ENCODE results near the gene CEP128. TPM values are rescaled to one million over a fixed set of nuclear protein-coding genes. Genes with fewer than 3 reads are reported as not detected.

The CEP128 gene
- total RNA-seq, 2 experiments from 2014 or later, result 71.9 to 137 TPM

GRCh38 chr14:80901822-80902221 is 39.7 kb downstream of the CEP128 start:
- no peak for DNase-seq (ENCODE audit: low spot score)
- intact Hi-C loops (cut with micrococcal nuclease; ENCODE audit: unreplicated experiment), result no loop called here
- H3K4me2 ChIP-seq (ENCODE audit: low read length), result no peak overlapping the region
- no TSS peak for BruUV-seq (replicated peaks)
- TF ChIP-seq EZH2phosphoT487 (IDR thresholded peaks at IDR 0.05; ENCODE audit: borderline replicate concordance, low read depth, low read length), result no peak
- TF ChIP-seq, protein P1, sequence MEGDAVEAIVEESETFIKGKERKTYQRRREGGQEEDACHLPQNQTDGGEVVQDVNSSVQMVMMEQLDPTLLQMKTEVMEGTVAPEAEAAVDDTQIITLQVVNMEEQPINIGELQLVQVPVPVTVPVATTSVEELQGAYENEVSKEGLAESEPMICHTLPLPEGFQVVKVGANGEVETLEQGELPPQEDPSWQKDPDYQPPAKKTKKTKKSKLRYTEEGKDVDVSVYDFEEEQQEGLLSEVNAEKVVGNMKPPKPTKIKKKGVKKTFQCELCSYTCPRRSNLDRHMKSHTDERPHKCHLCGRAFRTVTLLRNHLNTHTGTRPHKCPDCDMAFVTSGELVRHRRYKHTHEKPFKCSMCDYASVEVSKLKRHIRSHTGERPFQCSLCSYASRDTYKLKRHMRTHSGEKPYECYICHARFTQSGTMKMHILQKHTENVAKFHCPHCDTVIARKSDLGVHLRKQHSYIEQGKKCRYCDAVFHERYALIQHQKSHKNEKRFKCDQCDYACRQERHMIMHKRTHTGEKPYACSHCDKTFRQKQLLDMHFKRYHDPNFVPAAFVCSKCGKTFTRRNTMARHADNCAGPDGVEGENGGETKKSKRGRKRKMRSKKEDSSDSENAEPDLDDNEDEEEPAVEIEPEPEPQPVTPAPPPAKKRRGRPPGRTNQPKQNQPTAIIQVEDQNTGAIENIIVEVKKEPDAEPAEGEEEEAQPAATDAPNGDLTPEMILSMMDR (conservative IDR thresholded peaks at IDR 0.05; ENCODE audit: low read length), result no peak
- H3K4me3 ChIP-seq (ENCODE audit: low read depth, low read length, poor library complexity, severe bottlenecking), result no peak overlapping the region
- H3K27ac ChIP-seq (ENCODE audit: low read depth, low read length, poor library complexity, severe bottlenecking), result no peak overlapping the region
- POLR2A ChIA-PET, result interaction anchor here (0.6 to 1.6 kb wide), 4 partner anchors 10 to 1244 kb away, joined by 3 to 5 read pairs (median 4); no protein-coding TSS in a partner anchor
- H4K20me1 ChIP-seq (ENCODE audit: insufficient read depth, low read length), result no peaks in the 10 kb centered on the region
- no peak overlapping the region for H2AFZ ChIP-seq (ENCODE audit: low read length)
- no peaks in the 10 kb centered on the region for H3K9me2 ChIP-seq (ENCODE audit: insufficient read depth, low read length)
- no peaks in the 10 kb centered on the region for H3K9me3 ChIP-seq (ENCODE audit: low read length)
- H3K36me3 ChIP-seq (ENCODE audit: insufficient read depth, low read length), result peaks cover 97% of the 10 kb centered on the region
- CTCF ChIA-PET (ENCODE audit: unreplicated experiment), result no interaction called here
- no peaks in the 10 kb centered on the region; the same call in 1 of the 2 replicates for H3K79me2 ChIP-seq (ENCODE audit: insufficient read depth, low read depth, low read length)
- no peaks in the 10 kb centered on the region for H3K4me1 ChIP-seq (ENCODE audit: insufficient read depth, low read length, poor library complexity, severe bottlenecking)

DNA sequence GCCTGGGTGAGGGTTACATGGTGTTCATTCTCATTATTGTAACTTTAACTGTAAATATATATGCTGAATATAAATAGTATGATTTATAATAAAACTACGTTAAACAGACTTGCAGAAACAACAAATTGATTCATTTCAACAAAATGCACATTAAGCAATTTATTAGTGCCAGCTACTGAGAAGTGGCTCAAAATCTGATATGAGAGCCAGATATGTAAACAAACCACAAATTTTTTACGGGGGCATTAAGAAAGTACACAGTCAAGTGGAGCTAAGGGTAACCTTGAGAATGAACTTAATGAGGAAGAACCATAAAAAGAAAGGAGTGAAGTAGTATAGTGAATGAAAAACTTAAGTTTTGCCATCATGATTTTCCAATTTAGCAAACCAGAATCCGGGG is 40.3 kb downstream of the CEP128 start:
- intact Hi-C loops (cut with micrococcal nuclease; ENCODE audit: unreplicated experiment), result no loop called here
- POLR2A ChIA-PET, result no interaction called here

GRCh38 chr14:80872645-80873044 is 68.9 kb downstream of the CEP128 start:
- intact Hi-C loops (cut with micrococcal nuclease; ENCODE audit: unreplicated experiment), result no loop called here
- CTCF ChIA-PET (ENCODE audit: unreplicated experiment), result no interaction called here

More for the DNA sequence above, 40.3 kb downstream of the CEP128 start:
- H3K9me3 ChIP-seq (ENCODE audit: low read length), result no peaks in the 10 kb centered on the region
- no peak for DNase-seq (ENCODE audit: low spot score)
- no peaks in the 10 kb centered on the region; the same call in 1 of the 2 replicates for H3K79me2 ChIP-seq (ENCODE audit: insufficient read depth, low read depth, low read length)
- H4K20me1 ChIP-seq (ENCODE audit: insufficient read depth, low read length), result no peaks in the 10 kb centered on the region
- H3K36me3 ChIP-seq (ENCODE audit: insufficient read depth, low read length), result peaks cover 95% of the 10 kb centered on the region
- no TSS peak for BruUV-seq (replicated peaks)
- H3K4me1 ChIP-seq (ENCODE audit: insufficient read depth, low read length, poor library complexity, severe bottlenecking), result no peaks in the 10 kb centered on the region
- no peak for TF ChIP-seq EZH2phosphoT487 (IDR thresholded peaks at IDR 0.05; ENCODE audit: borderline replicate concordance, low read depth, low read length)
- TF ChIP-seq, protein P1 (conservative IDR thresholded peaks at IDR 0.05; ENCODE audit: low read length), result no peak
- no peak overlapping the region for H2AFZ ChIP-seq (ENCODE audit: low read length)
- H3K4me2 ChIP-seq (ENCODE audit: low read length), result no peak overlapping the region
- CTCF ChIA-PET (ENCODE audit: unreplicated experiment), result no interaction called here
- no peak overlapping the region for H3K4me3 ChIP-seq (ENCODE audit: low read depth, low read length, poor library complexity, severe bottlenecking)
- no peaks in the 10 kb centered on the region for H3K9me2 ChIP-seq (ENCODE audit: insufficient read depth, low read length)
- no peak overlapping the region for H3K27ac ChIP-seq (ENCODE audit: low read depth, low read length, poor library complexity, severe bottlenecking)

More at GRCh38 chr14:80872645-80873044, 68.9 kb downstream of the CEP128 start:
- no peak overlapping the region for H3K4me3 ChIP-seq (ENCODE audit: low read depth, low read length, poor library complexity, severe bottlenecking)
- H3K4me1 ChIP-seq (ENCODE audit: insufficient read depth, low read length, poor library complexity, severe bottlenecking), result no peaks in the 10 kb centered on the region
- H3K9me2 ChIP-seq (ENCODE audit: insufficient read depth, low read length), result no peaks in the 10 kb centered on the region
- no peak for TF ChIP-seq EZH2phosphoT487 (IDR thresholded peaks at IDR 0.05; ENCODE audit: borderline replicate concordance, low read depth, low read length)
- TF ChIP-seq, protein P1 (conservative IDR thresholded peaks at IDR 0.05; ENCODE audit: low read length), result no peak
- H3K4me2 ChIP-seq (ENCODE audit: low read length), result no peak overlapping the region
- no peaks in the 10 kb centered on the region for H4K20me1 ChIP-seq (ENCODE audit: insufficient read depth, low read length)
- BruUV-seq (replicated peaks), result no TSS peak
- POLR2A ChIA-PET, result interaction anchor here (1.2 to 1.4 kb wide), 3 partner anchors 9 to 324 kb away, joined by 3 to 6 read pairs (median 4); no protein-coding TSS in a partner anchor
- no peak overlapping the region for H2AFZ ChIP-seq (ENCODE audit: low read length)
- H3K79me2 ChIP-seq (ENCODE audit: insufficient read depth, low read depth, low read length), result peaks cover 4% of the 10 kb centered on the region; the same call in 1 of the 2 replicates
- no peak for DNase-seq (ENCODE audit: low spot score)
- H3K27ac ChIP-seq (ENCODE audit: low read depth, low read length, poor library complexity, severe bottlenecking), result no peak overlapping the region
- H3K9me3 ChIP-seq (ENCODE audit: low read length), result peaks cover 29% of the 10 kb centered on the region; the same call in 1 of the 2 replicates
- H3K36me3 ChIP-seq (ENCODE audit: insufficient read depth, low read length), result peaks cover 86% of the 10 kb centered on the region

Measured in OCI-LY7 (cell line).